Left colon (tissue), 2 donors: ENCODE measurements around the gene OMG. TPM values are rescaled to one million over a fixed set of nuclear protein-coding genes. Genes with fewer than 3 reads are reported as not detected.
"Not testable (repeated sequence)": the region's sequence is repeated elsewhere in the genome, so short reads cannot be mapped to it uniquely, and the experiment has no call there.

Experiments used
- ATAC-seq: fragments of 200-7000 bp; cut with Tn5 transposase; one replicate; pipeline ENCODE4 v1.9.1; 2020; ENCODE audit warnings: mild to moderate bottlenecking, moderate library complexity
- DNase-seq, 2 donors: peaks; one replicate each; pipeline ENCODE4 v3.0.0-alpha.2; 2020
- intact Hi-C, 2 donors: fragments of 100-400 bp; cut with DNase I in 1 of 2; cut with micrococcal nuclease in 1 of 2; formaldehyde crosslinking; loops; one replicate each; pipeline versions ENCODE4 v1.11.2 to v1.14.0; 2022; cut with DNase I, micrococcal nuclease
- total RNA-seq, 2 donors: library from RNA; stranded (reverse); fragmentation: NEBNext Ultra II Directional; extraction: Animal tissue kit (Norgen Biotek cat#: 25700); gene quantifications; one replicate each; pipeline ENCODE4 v1.2.1, GENCODE V29; 2021
- donor health status: DM: no; HTN: no; CAD: no.
- donor health status: DM: yes; HTN: yes; CAD: no.

The OMG gene
- total RNA-seq, 2 donors from 2014 or later = 0.50 TPM; not detected in 1

GRCh38 chr17:31273516-31273915, 23.5 kb downstream of the OMG start:
- DNase-seq = no peak
- no peak for ATAC-seq
- intact Hi-C loops = no loop called here

- no peak for DNase-seq
- no peak for ATAC-seq
- intact Hi-C loops = no loop called here
Measured at GRCh38 chr17:31272803-31273202, 24.2 kb downstream of the OMG start.

GRCh38 chr17:31272236-31272635, 24.8 kb downstream of the OMG start:
- intact Hi-C loops = no loop called here
- no peak for DNase-seq
- ATAC-seq = no peak

DNA sequence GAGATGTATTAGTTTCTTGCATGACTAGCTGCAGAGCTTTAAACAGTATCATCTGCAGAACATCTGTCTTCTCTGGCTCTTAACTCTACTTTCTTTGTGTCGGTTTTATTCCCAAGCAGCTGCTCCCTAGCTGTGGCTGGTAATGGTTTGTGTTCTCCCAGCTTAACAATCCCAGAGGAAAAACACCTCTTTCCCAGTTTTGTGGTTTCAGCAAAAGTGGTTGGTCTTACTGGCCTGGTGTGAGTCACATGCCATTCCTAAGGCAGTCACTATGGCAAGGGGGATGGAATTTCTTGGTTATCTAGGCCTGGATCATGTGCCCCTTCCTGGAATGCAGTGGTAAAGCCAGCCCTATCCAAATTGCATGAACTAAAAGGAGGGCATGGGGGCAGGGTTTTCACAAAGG, 27.5 kb downstream of the OMG start:
- ATAC-seq (no peak), DNase-seq (no peak)
- intact Hi-C loops = no loop called here

DNA sequence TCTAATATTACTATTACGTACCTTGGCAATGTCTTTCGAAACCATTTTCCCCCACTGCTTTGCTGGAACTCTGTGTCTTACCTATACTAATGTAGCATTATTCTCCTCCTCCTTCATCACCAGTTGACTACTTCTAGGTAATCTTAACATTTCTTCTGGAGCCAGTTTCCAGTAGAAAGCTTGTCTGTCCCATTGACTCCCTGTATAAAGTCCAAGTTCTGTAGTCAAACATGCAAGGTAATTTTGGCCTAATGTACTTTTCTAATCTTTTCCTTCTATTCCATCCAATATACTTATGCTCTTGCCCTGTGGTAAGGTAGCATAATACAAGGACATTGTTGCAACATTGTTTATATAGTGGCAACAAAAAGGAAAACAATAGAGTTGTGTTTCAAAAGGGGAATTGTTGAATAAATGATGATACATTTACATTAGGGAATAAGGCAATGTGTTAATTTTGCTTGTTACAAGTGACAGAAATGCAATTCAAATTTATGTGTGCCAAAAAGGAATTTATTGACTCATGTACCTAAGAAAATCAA, 27.9 kb downstream of the OMG start:
- intact Hi-C loops = no loop called here
- no peak for DNase-seq
- ATAC-seq = no peak

- DNase-seq = no peak
- intact Hi-C loops = no loop called here
- no peak for ATAC-seq
Measured at GRCh38 chr17:31266042-31266441, 31.0 kb downstream of the OMG start.

DNA sequence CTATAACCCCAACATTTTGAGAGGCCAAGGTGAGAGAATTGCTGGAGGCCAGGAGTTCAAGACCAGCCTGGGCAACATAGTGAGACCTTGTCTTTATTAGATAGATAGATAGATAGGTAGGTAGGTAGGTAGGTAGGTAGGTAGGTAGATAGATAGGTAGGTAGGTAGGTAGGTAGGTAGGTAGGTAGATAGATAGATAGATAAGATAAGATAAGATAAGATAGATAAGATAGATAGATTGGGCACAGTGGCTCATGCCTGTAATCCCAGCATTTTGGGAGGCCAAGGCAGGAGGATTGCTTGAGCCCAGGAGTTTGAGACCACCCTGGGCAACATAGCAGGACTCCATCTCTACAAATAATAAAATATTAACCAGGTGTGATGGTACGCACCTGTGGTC, 34.1 kb downstream of the OMG start:
- ATAC-seq, DNase-seq, intact Hi-C loops: not testable (repeated sequence)

GRCh38 chr17:31261601-31262000, 35.4 kb downstream of the OMG start:
- ATAC-seq (no peak), DNase-seq (no peak)
- intact Hi-C loops = no loop called here

DNA sequence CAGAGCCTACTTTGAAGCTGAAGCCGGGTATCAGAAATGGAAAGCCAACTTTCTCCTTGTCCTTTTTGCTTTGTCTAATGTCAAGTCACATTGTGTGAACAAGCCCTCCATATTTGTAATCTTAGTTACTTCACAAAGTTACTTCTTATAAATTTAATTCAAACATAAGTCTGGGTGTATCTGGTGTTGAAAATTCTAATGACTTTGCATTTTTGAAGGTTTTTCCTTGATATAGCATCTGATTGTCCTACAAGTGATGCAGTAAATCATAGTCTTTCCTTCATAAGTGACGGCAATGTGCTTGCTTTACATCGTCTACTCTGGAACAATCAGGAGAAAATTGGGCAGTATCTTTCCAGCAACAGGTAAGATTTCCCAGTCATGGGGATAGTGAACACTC, 36.9 kb downstream of the OMG start:
- intact Hi-C loops = no loop called here
- DNase-seq (no peak), ATAC-seq (no peak)

DNA sequence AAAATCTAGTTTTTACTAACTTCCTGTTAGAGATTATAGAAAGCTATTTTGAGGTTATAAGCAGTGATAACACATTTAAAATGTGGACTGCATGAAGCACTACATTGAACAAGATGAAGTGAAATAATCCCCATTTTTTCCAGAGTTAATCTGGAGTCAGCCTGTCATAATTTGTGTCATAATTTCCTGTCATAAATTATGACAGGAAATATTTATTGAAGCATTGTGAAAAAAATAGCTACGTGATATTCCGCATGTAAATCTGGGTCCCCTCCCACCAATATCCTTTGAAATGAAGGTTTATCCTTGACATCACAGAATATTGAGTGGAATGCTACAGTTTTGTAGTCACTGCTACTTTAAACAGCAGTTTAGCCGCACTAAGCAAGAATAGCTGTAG, 40.1 kb downstream of the OMG start:
- ATAC-seq = no peak
- intact Hi-C loops = no loop called here
- DNase-seq = no peak

- no peak for DNase-seq
- intact Hi-C loops = no loop called here
- no peak for ATAC-seq
Measured at GRCh38 chr17:31254654-31255053, 42.4 kb downstream of the OMG start.

DNA sequence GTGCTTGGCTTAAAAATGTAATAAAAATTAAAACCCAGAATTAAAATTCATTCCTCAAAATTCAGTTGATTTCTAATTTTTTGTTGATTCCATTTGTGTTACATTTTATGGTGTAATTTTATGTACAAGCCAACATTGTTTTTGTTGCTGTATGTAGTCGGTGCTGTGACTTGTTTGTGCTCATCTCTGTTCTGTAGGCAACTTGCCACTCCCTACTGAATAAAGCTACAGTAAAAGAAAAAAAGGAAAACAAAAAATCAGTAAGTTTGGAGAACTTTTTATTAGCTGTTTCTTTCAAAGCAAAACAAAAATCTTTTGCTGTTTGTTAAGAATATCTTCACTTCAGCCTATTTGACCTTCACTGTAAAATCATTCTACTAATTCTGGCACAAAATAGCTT, 44.3 kb downstream of the OMG start:
- intact Hi-C loops = no loop called here

DNA sequence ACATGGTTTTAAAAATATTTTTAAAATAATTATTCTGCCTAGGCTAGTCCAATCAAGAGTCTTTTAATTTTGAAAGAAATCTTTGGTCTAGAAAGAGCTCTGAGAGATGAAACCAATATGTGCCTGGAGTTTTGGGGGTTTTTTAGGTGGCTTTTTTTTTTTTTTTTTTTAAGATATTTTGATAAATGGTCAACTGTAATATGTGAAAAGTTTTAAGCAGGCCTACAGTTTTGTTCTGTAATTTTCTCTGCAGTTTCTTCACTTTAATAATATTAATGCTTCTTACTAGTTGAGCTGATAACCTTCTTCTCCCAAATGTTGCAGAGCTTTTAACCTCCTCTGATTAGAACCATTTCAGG, 45.1 kb downstream of the OMG start:
- ATAC-seq (no peak), DNase-seq (no peak)
- intact Hi-C loops = no loop called here

More for the DNA sequence above, 44.3 kb downstream of the OMG start:
- no peak for ATAC-seq
- no peak for DNase-seq

DNA sequence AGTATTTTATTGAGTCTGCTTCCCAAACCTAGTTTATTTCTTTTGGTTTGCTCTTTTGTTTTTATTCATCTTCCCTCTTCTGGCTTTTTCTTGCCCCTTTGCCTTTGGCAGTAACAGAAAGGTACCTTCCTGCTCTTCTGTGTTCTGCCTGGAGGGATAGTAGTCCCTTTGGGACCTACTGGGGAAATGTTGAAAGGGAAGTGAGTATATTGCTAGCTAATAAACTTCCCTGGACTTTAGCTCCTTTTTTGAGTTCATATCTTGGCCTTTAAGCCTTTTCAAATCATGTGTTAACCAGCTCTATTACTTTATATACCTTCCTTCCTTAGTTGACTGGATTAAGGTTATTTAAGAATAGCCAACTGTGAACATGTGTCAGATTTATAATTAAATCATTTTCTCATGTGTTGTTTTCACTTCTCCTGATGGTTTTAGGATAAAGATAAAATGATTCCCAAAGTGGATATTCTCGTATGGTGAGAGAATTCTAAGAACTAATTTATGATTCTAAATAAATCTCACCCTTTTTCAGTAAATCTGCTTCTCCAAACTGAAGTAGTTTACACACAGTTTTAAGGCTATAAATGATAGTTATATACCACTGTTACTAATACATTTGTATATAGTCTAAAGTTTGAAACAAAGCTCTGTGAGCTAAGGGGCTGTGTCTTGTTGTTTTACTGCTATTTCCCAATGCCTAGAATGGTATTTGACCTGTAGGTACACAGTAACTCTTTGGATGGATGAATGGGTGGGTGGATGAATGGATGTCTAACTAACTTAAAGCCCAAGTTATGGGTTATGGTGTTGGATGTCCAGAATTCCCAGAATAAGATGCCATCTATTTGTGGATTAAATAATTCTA, 45.7 kb downstream of the OMG start:
- DNase-seq (no peak), ATAC-seq (peak; percentile 40)
- intact Hi-C loops = no loop called here

GRCh38 chr17:31250229-31250628, 46.8 kb downstream of the OMG start:
- intact Hi-C loops = no loop called here
- DNase-seq (no peak), ATAC-seq (no peak)

GRCh38 chr17:31249835-31250141, 47.3 kb downstream of the OMG start:
- ATAC-seq (no peak), DNase-seq (no peak)
- intact Hi-C loops = no loop called here

DNA sequence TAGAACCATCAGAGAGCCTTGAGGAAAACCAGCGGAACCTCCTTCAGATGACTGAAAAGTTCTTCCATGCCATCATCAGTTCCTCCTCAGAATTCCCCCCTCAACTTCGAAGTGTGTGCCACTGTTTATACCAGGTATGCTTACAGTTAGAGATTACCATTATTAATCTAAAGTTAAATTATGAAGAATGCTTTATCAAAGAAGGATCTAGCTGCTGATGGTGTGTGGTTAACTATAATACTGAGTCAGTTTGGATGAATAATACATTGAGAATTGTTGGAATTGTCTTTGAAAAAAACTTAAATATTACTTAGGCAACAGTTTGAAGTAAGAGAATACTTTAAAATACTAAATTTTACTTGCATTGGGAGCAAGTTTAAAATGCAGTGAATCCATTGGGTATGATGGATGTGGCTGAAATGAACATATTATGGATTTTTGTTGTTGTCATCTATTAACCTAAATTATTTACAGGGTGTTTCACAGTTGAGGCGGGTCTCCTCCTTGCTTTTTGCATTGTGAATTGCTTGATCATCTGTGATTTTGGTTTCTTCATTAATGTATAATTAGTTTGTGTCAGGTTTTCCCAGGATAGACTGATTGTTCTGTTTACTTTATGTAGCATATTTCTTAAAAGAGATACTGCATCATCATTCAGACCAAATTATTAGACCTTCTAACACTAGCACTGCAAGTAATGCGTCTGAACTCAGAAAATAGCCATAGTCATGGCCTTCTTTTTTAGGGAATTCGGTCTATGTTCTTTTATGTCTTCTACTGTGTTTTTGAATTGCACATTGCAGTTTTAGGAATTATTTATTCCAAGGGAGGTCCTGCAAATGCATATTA, 47.8 kb downstream of the OMG start:
- DNase-seq (no peak), ATAC-seq (no peak)
- intact Hi-C loops = no loop called here
